Stomach (tissue), 4 donors: ENCODE results near the gene DNAJC5G.

Experiments used
- EP300 ChIP-seq: sonication (generic); formaldehyde crosslinking; IDR thresholded peaks from one replicate; pipeline ENCODE4 v1.6.1; 2017; ENCODE audit warnings: antibody characterized with exemption
- POLR2A ChIP-seq, 4 donors: fragments of 450-650 bp; IDR thresholded peaks; one replicate each; pipeline ENCODE4 v1.6.1; 2016; ENCODE audit warnings: antibody characterized with exemption in 4 of 4, control low read depth in 2 of 4, mild to moderate bottlenecking in 1 of 4, moderate library complexity in 1 of 4
- POLR2AphosphoS5 ChIP-seq, 3 donors: sonication (generic); formaldehyde crosslinking; IDR thresholded peaks; one replicate each; pipeline ENCODE4 v1.6.1; 2016; ENCODE audit warnings: antibody characterized with exemption in 3 of 3
- TF ChIP-seq, protein P1 (sequence below), 7 experiments: fragments of 450-650 bp in 4 of 7; fragments of 200-600 bp in 3 of 7; sonication (generic) in 3 of 7; IDR thresholded peaks; one replicate each; pipeline ENCODE4 v1.5.1; 2016 to 2019; ENCODE audit warnings: antibody characterized with exemption in 7 of 7, control low read depth in 2 of 7, mild to moderate bottlenecking in 1 of 7

DNA sequence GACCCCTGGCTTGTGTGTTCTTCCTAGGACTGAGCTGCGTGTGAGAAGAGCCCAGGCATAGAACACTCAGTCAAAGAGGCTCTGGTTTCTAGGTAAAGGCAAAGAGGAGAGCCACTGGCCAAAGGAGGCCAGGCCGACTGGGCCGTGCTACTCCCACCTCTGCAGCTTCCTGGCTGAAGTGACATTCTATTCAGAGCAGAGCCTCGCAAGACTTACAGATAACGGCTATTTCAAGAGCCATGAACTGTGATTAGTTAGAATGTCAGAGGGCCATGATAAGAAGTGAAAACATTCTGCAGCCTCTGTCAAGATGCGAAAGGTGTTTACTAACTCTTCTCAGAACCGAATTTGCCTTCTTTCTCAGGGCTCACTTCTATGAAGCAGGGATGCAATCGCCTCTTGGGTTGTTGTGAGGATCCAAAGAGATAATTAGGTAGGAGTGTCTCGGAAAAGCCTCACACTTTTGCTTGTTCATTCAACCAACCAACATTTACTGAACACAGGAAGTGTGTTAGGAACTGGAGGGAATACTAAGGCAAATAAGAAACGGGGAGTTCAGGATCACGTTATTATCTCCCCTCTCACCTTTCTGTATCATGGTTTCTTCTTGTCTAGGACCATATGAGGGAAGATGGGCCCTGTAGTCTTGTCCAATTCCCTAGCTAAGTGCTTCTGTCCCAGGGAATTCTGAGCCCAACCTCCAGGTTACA is 3.4 kb upstream of the DNAJC5G start:
- TF ChIP-seq, protein P1, sequence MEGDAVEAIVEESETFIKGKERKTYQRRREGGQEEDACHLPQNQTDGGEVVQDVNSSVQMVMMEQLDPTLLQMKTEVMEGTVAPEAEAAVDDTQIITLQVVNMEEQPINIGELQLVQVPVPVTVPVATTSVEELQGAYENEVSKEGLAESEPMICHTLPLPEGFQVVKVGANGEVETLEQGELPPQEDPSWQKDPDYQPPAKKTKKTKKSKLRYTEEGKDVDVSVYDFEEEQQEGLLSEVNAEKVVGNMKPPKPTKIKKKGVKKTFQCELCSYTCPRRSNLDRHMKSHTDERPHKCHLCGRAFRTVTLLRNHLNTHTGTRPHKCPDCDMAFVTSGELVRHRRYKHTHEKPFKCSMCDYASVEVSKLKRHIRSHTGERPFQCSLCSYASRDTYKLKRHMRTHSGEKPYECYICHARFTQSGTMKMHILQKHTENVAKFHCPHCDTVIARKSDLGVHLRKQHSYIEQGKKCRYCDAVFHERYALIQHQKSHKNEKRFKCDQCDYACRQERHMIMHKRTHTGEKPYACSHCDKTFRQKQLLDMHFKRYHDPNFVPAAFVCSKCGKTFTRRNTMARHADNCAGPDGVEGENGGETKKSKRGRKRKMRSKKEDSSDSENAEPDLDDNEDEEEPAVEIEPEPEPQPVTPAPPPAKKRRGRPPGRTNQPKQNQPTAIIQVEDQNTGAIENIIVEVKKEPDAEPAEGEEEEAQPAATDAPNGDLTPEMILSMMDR (IDR thresholded peaks at IDR 0.05), result no peak
- TF ChIP-seq POLR2A (IDR thresholded peaks at IDR 0.05), result no peak
- TF ChIP-seq POLR2AphosphoS5 (IDR thresholded peaks at IDR 0.05), result no peak
- no peak for TF ChIP-seq EP300
